ENCODE measurements around the gene TRPT1. TPM values are rescaled to one million over a fixed set of nuclear protein-coding genes. Genes with fewer than 3 reads are reported as not detected.

Gene TRPT1
- total and polyA plus RNA-seq, 3 donors from 2014 or later: 56.5 to 93.7 (median 65.4) TPM

GRCh38 chr11:64268893-64269539 is 43.0 kb upstream of the TRPT1 start:
- H3K9me3 ChIP-seq: no peaks in the 10 kb centered on the region
- peaks cover 42% of the 10 kb centered on the region for H3K4me1 ChIP-seq
- peak overlapping the region; percentile 86 to 94 for H3K27ac ChIP-seq
- DNase-seq: peak; percentile 51
- intact Hi-C loops (cut with DNase I; ENCODE audit: low total_unique reads): no loop called here
- peak overlapping the region; percentile 62 to 67 for H3K4me3 ChIP-seq
- H3K36me3 ChIP-seq (ENCODE audit: low read depth, missing control alignments): no peaks in the 10 kb centered on the region
- WGBS, 2 donors: 0 to 1% methylated on average over 6 to 34 of the region's 34 CpGs
- TF ChIP-seq POLR2A (IDR thresholded peaks at IDR 0.05): no peak
- TF ChIP-seq, protein P1, sequence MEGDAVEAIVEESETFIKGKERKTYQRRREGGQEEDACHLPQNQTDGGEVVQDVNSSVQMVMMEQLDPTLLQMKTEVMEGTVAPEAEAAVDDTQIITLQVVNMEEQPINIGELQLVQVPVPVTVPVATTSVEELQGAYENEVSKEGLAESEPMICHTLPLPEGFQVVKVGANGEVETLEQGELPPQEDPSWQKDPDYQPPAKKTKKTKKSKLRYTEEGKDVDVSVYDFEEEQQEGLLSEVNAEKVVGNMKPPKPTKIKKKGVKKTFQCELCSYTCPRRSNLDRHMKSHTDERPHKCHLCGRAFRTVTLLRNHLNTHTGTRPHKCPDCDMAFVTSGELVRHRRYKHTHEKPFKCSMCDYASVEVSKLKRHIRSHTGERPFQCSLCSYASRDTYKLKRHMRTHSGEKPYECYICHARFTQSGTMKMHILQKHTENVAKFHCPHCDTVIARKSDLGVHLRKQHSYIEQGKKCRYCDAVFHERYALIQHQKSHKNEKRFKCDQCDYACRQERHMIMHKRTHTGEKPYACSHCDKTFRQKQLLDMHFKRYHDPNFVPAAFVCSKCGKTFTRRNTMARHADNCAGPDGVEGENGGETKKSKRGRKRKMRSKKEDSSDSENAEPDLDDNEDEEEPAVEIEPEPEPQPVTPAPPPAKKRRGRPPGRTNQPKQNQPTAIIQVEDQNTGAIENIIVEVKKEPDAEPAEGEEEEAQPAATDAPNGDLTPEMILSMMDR (IDR thresholded peaks at IDR 0.05): no peak
- no peaks in the 10 kb centered on the region for H3K27me3 ChIP-seq

GRCh38 chr11:64268025-64268892 is 42.3 kb upstream of the TRPT1 start:
- Histone ChIP-seq H3K27ac (peak overlapping the region; percentile 86 to 94), H3K4me3 (peak overlapping the region in 1 of 2 donors; percentile 67), H3K4me1 (peaks cover 43% of the 10 kb centered on the region), H3K27me3 (no peaks in the 10 kb centered on the region), H3K36me3 (ENCODE audit: low read depth, missing control alignments) (no peaks in the 10 kb centered on the region), H3K9me3 (no peaks in the 10 kb centered on the region)
- peak; percentile 94 for DNase-seq
- intact Hi-C loops (cut with DNase I; ENCODE audit: low total_unique reads): no loop called here
- 20 to 24% methylated on average over 16 to 23 of the region's 23 CpGs for WGBS, 2 donors
- TF ChIP-seq, protein P1 (IDR thresholded peaks at IDR 0.05): no peak
- TF ChIP-seq POLR2A (IDR thresholded peaks at IDR 0.05): no peak

DNA sequence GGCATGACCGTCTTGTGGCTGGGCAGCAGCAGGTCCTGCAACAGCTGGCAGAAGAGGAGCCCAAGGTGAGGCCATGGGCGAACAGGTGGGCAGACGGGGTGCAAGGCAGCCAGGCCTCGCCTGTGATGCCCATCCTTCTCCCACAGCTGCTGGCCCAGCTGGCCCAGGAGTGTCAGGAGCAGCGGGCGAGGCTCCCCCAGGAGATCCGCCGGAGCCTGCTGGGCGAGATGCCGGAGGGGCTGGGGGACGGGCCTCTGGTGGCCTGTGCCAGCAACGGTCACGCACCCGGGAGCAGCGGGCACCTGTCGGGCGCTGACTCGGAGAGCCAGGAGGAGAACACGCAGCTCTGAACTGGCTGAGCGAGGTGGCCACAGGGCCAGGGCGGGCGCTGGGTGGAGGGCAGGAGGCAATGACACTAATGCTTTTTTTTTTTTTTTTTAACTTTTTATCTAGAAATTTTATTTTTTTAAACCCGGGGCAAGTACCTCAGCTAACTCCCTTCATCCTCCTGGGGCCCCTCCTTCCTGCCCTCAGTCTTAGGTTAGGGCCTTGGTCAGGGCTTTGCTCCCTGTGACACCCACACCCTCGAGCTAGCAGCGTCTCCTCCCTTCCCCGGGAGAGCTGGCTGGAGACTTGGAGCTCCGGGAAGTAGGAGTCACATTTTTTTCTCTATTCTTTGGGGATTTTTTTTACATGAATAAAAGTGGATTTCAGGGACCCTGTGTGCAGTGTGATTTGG is 41.4 kb upstream of the TRPT1 start:
- no peak for TF ChIP-seq POLR2A (IDR thresholded peaks at IDR 0.05)
- TF ChIP-seq, protein P1 (IDR thresholded peaks at IDR 0.05): no peak
- H3K36me3 ChIP-seq (ENCODE audit: low read depth, missing control alignments): no peaks in the 10 kb centered on the region
- 53 to 62% methylated on average over 24 to 27 of the region's 27 CpGs for WGBS, 2 donors
- no peaks in the 10 kb centered on the region for H3K9me3 ChIP-seq
- H3K27ac ChIP-seq: peak overlapping the region; percentile 86 to 94
- no peak overlapping the region for H3K4me3 ChIP-seq
- intact Hi-C loops (cut with DNase I; ENCODE audit: low total_unique reads): no loop called here
- H3K27me3 ChIP-seq: no peaks in the 10 kb centered on the region
- DNase-seq: peak; percentile 64
- H3K4me1 ChIP-seq: peaks cover 41% of the 10 kb centered on the region

DNA sequence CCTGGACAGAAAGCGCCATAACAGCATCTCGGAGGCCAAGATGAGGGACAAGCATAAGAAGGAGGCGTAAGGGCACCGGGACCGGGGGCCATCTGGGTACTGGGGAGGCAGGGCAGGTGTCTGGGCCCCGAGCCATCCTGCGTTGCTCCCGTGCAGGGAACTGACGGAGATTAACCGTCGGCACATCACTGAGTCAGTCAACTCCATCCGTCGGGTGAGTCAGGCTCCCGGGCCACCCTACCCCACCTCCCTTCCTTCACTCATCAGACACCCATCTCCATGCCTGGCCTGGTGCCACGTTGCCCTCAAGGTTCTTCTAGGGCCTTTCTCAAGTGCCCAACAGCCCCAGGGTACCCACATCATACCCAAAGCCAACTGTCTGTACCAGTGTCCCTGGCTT is 40.4 kb upstream of the TRPT1 start:
- Histone ChIP-seq H3K4me3 (no peak overlapping the region), H3K27ac (peak overlapping the region in 1 of 2 donors; percentile 69), H3K4me1 (peaks cover 31% of the 10 kb centered on the region), H3K36me3 (ENCODE audit: low read depth, missing control alignments) (no peaks in the 10 kb centered on the region), H3K9me3 (no peaks in the 10 kb centered on the region), H3K27me3 (no peaks in the 10 kb centered on the region)
- 92 to 95% methylated on average over 15 of the region's 15 CpGs for WGBS, 2 donors
- DNase-seq: no peak
- no peak for TF ChIP-seq POLR2A (IDR thresholded peaks at IDR 0.05)
- TF ChIP-seq, protein P1 (IDR thresholded peaks at IDR 0.05): no peak
- intact Hi-C loops (cut with DNase I; ENCODE audit: low total_unique reads): no loop called here

Measured in testis (tissue), 3 donors.